ENCODE results near the gene ADGRA3.

DNA sequence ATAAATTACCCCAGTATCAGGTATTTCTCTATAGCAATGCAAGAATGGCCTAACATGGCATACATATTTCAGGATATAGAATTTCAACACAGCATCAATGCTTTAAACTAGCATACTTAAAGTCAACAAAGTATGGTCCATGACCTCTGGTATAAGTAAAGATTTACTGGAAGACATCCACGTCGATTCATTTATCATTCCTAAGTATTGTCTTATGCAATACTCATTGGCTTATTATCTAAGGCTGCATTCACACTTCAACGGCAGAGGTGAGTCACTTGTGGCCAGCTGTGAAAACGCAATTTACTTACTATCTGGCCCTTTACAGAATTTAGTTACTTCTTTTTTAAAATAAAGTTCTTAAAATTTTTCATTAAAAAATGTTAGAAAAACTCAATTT is 42.6 kb downstream of the ADGRA3 start:
- no peak for TF ChIP-seq CTCF (IDR thresholded peaks at IDR 0.05)
- no peak for TF ChIP-seq POLR2A (IDR thresholded peaks at IDR 0.05)
